Vagina (tissue), 2 donors: ENCODE data around the gene CDC14A. TPM values are rescaled to one million over a fixed set of nuclear protein-coding genes. Genes with fewer than 3 reads are reported as not detected.

ENCODE experiments used
- DNase-seq, 2 donors: peaks; one replicate each; pipeline ENCODE4 v3.0.0-alpha.2; 2017; ENCODE audit errors: extremely low spot score in 2 of 2
- H3K27ac ChIP-seq: fragments of 200-600 bp; sonication (generic); one replicate; pipeline ENCODE4 v1.5.1; 2019
- H3K27me3 ChIP-seq: fragments of 200-600 bp; sonication (generic); one replicate; pipeline ENCODE4 v1.5.1; 2019
- H3K36me3 ChIP-seq, 2 donors: fragments of 200-600 bp; sonication (generic); one replicate each; pipeline ENCODE4 v1.5.1; 2017 to 2019
- H3K4me1 ChIP-seq: fragments of 200-600 bp; sonication (generic); one replicate; pipeline ENCODE4 v1.5.1; 2019
- H3K4me3 ChIP-seq, 2 donors: fragments of 200-600 bp; sonication (generic); 1 replicate in 1 of 2; 2 replicates in 1 of 2; pipeline ENCODE4 v1.5.1; 2016 to 2019
- H3K9me3 ChIP-seq: fragments of 200-600 bp; sonication (generic); one replicate; pipeline ENCODE4 v1.5.1; 2019
- POLR2A ChIP-seq, 2 donors: fragments of 450-650 bp; IDR thresholded peaks; one replicate each; pipeline ENCODE4 v1.6.1; 2017; ENCODE audit warnings: antibody characterized with exemption in 2 of 2, mild to moderate bottlenecking in 2 of 2, moderate library complexity in 2 of 2
- POLR2AphosphoS5 ChIP-seq, 2 donors: sonication (generic); formaldehyde crosslinking; IDR thresholded peaks; one replicate each; pipeline ENCODE4 v1.9.0; 2017; ENCODE audit warnings: antibody characterized with exemption in 2 of 2, mild to moderate bottlenecking in 2 of 2, low read depth in 1 of 2; ENCODE audit not compliant: insufficient read depth in 1 of 2
- intact Hi-C: fragments of 100-400 bp; cut with DNase I; formaldehyde crosslinking; loops from one replicate; pipeline ENCODE4 v1.15.1; 2023
- total RNA-seq: library from RNA; depleted of rRNA; stranded (reverse); fragments of >200 nt; gene quantifications from one replicate; pipeline ENCODE4 v1.2.3, GENCODE V29; 2016
- TF ChIP-seq, protein P1 (sequence below), 3 experiments: fragments of 450-650 bp in 2 of 3; fragments of 200-600 bp in 1 of 3; sonication (generic) in 1 of 3; IDR thresholded peaks; one replicate each; pipeline ENCODE4 v1.5.1; 2017 to 2019; ENCODE audit warnings: antibody characterized with exemption in 3 of 3, mild to moderate bottlenecking in 2 of 3, moderate library complexity in 2 of 3

Gene CDC14A
- total RNA-seq, 1 donor from 2014 or later: 14.5 TPM

DNA sequence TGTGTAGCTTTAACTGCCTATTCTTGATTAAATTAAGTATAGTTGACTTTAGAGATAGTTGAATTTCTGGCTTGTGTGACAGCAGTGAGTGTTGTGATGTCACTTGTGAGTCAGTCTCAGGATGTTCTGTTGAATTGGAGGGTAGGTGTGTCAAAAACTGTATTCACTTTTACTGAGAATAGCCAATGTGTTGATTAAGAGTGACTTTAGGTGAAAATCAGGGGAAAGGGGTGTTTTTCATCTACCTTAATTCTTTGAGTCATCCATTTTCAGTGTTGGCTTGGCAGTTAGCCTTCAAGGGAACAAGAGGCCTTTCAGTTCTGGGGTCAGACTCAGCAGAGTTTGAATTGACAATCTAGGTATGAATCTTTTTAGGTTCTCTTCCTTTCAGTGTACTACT lies 75.9 kb downstream of the CDC14A start:
- no peaks in the 10 kb centered on the region for H3K36me3 ChIP-seq
- H3K27ac ChIP-seq: no peak overlapping the region
- DNase-seq: no peak
- no peaks in the 10 kb centered on the region for H3K27me3 ChIP-seq
- intact Hi-C loops: no loop called here
- H3K9me3 ChIP-seq: no peaks in the 10 kb centered on the region
- no peak overlapping the region for H3K4me3 ChIP-seq
- no peaks in the 10 kb centered on the region for H3K4me1 ChIP-seq
- TF ChIP-seq, protein P1, sequence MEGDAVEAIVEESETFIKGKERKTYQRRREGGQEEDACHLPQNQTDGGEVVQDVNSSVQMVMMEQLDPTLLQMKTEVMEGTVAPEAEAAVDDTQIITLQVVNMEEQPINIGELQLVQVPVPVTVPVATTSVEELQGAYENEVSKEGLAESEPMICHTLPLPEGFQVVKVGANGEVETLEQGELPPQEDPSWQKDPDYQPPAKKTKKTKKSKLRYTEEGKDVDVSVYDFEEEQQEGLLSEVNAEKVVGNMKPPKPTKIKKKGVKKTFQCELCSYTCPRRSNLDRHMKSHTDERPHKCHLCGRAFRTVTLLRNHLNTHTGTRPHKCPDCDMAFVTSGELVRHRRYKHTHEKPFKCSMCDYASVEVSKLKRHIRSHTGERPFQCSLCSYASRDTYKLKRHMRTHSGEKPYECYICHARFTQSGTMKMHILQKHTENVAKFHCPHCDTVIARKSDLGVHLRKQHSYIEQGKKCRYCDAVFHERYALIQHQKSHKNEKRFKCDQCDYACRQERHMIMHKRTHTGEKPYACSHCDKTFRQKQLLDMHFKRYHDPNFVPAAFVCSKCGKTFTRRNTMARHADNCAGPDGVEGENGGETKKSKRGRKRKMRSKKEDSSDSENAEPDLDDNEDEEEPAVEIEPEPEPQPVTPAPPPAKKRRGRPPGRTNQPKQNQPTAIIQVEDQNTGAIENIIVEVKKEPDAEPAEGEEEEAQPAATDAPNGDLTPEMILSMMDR (IDR thresholded peaks at IDR 0.05): no peak
- TF ChIP-seq POLR2AphosphoS5 (IDR thresholded peaks at IDR 0.05; ENCODE audit: insufficient read depth in 1 of 2, low read depth in 1 of 2) (no peak), POLR2A (IDR thresholded peaks at IDR 0.05) (no peak)

DNA sequence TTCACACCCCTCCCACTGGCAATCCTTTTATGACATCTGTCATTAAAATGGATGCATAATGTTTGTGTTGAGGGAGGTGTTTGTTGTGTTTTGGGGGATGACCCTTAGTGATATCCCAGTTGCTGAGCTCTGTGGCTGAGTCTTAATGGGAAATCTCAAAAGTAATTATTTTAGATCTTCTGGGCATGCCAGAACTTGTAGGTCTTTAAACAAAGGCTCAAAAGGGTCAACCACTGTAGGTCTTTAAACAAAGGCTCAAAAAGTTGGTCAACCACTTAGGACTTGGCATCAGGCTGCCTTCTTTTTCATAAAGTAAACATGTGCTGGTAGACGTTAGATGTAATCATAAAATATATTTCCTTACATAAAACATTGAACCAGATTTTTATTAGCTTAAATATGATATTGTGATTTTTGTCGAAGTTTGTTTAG lies 78.0 kb downstream of the CDC14A start:
- H3K9me3 ChIP-seq: no peaks in the 10 kb centered on the region
- TF ChIP-seq, protein P1 (IDR thresholded peaks at IDR 0.05): no peak
- TF ChIP-seq POLR2A (IDR thresholded peaks at IDR 0.05): no peak
- TF ChIP-seq POLR2AphosphoS5 (IDR thresholded peaks at IDR 0.05; ENCODE audit: insufficient read depth in 1 of 2, low read depth in 1 of 2): no peak
- H3K4me3 ChIP-seq: no peak overlapping the region
- no peaks in the 10 kb centered on the region for H3K4me1 ChIP-seq
- DNase-seq: no peak
- no peaks in the 10 kb centered on the region for H3K36me3 ChIP-seq
- intact Hi-C loops: no loop called here
- H3K27ac ChIP-seq: no peak overlapping the region
- H3K27me3 ChIP-seq: no peaks in the 10 kb centered on the region

DNA sequence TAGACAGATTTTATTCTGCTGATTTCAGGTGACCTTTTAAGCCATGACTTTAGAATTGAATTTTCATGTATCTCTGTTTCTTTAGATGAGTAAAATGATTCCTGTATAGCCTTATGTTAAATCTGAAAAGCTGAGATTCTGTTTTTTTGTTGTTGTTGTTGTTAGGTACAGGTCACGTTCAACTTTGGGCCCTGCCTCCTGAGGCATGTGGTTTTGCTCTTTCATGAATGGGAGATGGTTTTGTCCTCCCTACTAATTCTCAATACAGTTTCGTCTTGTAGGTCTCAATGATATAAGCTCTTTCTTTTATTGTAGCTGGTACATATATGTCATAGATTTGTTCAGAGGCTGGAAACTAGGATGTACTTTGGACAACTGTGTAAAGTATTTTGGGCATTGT lies 79.6 kb downstream of the CDC14A start:
- DNase-seq: no peak
- Histone ChIP-seq H3K27ac (no peak overlapping the region), H3K36me3 (no peaks in the 10 kb centered on the region), H3K4me1 (no peaks in the 10 kb centered on the region), H3K9me3 (no peaks in the 10 kb centered on the region), H3K27me3 (no peaks in the 10 kb centered on the region), H3K4me3 (no peak overlapping the region)
- intact Hi-C loops: no loop called here
- TF ChIP-seq POLR2A (IDR thresholded peaks at IDR 0.05) (no peak), POLR2AphosphoS5 (IDR thresholded peaks at IDR 0.05; ENCODE audit: insufficient read depth in 1 of 2, low read depth in 1 of 2) (no peak)
- TF ChIP-seq, protein P1 (IDR thresholded peaks at IDR 0.05): no peak

DNA sequence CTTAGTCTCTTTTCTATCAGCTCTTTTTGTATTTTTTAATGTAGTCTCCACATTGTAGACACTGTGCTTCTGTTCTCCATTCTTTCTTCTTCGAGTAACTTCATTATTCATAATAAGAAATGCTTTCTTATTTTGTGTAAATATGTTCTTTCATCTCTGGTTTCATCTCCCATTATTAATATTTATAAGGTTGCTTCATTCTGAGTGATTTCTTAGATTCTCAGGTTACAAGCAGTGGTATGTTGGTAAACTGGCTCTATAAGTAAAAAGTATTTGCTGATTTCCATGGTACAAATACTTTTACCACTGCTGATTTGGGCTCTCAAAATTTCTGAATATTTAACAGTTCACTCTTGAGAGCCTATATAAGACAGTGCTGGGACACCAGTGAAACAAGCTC lies 81.3 kb downstream of the CDC14A start:
- no peaks in the 10 kb centered on the region for H3K36me3 ChIP-seq
- no peaks in the 10 kb centered on the region for H3K27me3 ChIP-seq
- no peak overlapping the region for H3K27ac ChIP-seq
- no peaks in the 10 kb centered on the region for H3K9me3 ChIP-seq
- DNase-seq: no peak
- H3K4me1 ChIP-seq: no peaks in the 10 kb centered on the region
- no peak overlapping the region for H3K4me3 ChIP-seq
- intact Hi-C loops: no loop called here
- TF ChIP-seq POLR2A (IDR thresholded peaks at IDR 0.05): no peak
- TF ChIP-seq, protein P1 (IDR thresholded peaks at IDR 0.05): no peak
- no peak for TF ChIP-seq POLR2AphosphoS5 (IDR thresholded peaks at IDR 0.05; ENCODE audit: insufficient read depth in 1 of 2, low read depth in 1 of 2)

DNA sequence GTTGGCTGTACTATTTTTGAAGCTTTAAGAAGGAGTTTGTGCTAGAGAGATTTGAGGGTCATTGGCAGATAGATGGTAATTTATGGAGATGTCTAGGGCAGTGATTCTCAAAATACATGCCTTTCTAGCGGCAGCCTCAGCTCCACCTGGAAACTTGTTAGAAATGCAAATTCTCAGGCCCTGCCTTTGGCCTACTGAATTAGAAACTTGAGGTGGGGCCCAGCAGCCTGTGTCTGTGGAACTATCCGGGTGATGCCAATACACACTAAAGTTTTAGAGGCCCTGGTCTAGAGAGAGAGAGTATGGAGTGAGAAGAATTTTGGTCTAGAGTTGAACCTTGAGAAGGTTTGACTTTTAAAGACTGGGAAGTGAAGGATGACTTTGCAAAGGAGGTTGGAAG lies 82.5 kb downstream of the CDC14A start:
- intact Hi-C loops: no loop called here
- no peak for TF ChIP-seq POLR2AphosphoS5 (IDR thresholded peaks at IDR 0.05; ENCODE audit: insufficient read depth in 1 of 2, low read depth in 1 of 2)
- TF ChIP-seq, protein P1 (IDR thresholded peaks at IDR 0.05): no peak
- no peak for TF ChIP-seq POLR2A (IDR thresholded peaks at IDR 0.05)
- Histone ChIP-seq H3K36me3 (no peaks in the 10 kb centered on the region), H3K27ac (no peak overlapping the region), H3K27me3 (no peaks in the 10 kb centered on the region), H3K4me3 (no peak overlapping the region), H3K4me1 (no peaks in the 10 kb centered on the region), H3K9me3 (no peaks in the 10 kb centered on the region)
- DNase-seq: no peak
